ENCODE data around the gene XPNPEP3. TPM values are rescaled to one million over a fixed set of nuclear protein-coding genes. Genes with fewer than 3 reads are reported as not detected.
A peak's percentile ranks its signal among the peaks of the same experiment; 100 is the strongest.

The XPNPEP3 gene
- total RNA-seq, 1 donor: 15.6 TPM

DNA sequence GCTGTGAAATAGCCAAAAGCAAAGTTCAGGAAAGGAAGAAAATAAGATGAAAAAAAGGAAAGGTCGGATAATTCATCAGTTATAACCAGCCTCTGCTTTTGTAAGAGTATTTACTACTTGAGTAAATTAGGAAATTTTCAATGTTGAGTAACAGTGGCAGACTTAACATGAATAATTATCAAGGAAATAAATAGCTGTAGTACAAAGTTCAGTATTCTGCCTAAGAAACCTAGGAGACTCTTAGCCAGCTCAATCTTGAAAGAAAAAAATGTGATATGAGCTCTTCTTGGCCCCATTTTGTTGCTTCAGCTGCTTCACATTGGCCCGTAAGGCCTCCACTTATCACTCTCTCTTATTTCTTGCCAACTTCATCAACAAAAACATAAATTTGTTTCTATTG, 22.0 kb downstream of the XPNPEP3 start:
- H3K4me1 ChIP-seq (ENCODE audit: insufficient read depth, low read length): no peaks in the 10 kb centered on the region
- TF ChIP-seq, protein P1, sequence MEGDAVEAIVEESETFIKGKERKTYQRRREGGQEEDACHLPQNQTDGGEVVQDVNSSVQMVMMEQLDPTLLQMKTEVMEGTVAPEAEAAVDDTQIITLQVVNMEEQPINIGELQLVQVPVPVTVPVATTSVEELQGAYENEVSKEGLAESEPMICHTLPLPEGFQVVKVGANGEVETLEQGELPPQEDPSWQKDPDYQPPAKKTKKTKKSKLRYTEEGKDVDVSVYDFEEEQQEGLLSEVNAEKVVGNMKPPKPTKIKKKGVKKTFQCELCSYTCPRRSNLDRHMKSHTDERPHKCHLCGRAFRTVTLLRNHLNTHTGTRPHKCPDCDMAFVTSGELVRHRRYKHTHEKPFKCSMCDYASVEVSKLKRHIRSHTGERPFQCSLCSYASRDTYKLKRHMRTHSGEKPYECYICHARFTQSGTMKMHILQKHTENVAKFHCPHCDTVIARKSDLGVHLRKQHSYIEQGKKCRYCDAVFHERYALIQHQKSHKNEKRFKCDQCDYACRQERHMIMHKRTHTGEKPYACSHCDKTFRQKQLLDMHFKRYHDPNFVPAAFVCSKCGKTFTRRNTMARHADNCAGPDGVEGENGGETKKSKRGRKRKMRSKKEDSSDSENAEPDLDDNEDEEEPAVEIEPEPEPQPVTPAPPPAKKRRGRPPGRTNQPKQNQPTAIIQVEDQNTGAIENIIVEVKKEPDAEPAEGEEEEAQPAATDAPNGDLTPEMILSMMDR (IDR thresholded peaks at IDR 0.05; ENCODE audit: extremely low read depth, low read depth, low read length): no peak
- no peak overlapping the region for H3K4me3 ChIP-seq (ENCODE audit: insufficient read depth, low read length)
- no peaks in the 10 kb centered on the region for H3K27me3 ChIP-seq (ENCODE audit: insufficient read depth, low read length)
- no peak overlapping the region for H3K4me2 ChIP-seq (ENCODE audit: insufficient read depth, low read length)
- no peak overlapping the region for H3K27ac ChIP-seq (ENCODE audit: low read depth, low read length)
- no peak overlapping the region for H2AFZ ChIP-seq (ENCODE audit: low read length)
- H3K9me3 ChIP-seq (ENCODE audit: low read depth, low read length): no peaks in the 10 kb centered on the region
- no peaks in the 10 kb centered on the region for H3K79me2 ChIP-seq (ENCODE audit: insufficient read depth, low read length)
- DNase-seq (ENCODE audit: insufficient read length, low spot score, missing footprints): no peak
- peaks cover 34% of the 10 kb centered on the region for H3K36me3 ChIP-seq (ENCODE audit: insufficient read depth, low read length)
- no peaks in the 10 kb centered on the region for H4K20me1 ChIP-seq (ENCODE audit: insufficient read depth, low read length)

DNA sequence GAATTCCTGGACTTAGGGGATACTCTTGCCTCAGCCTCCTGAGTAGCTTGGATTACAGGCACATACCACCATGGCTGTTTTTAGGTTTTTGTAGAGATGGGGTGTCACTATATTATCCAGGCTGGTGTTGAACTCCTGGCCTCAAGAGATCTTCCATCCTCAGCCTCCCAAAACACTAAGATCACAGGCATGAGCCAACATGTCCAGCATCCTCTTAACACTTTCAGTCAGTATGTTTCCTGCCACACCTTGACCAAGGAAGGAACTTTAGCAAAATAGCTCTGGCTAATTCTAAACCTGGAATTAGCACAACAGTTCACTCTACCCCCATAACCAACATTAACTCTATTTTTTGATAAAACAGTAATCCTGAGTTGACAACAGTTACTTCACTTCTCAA, 32.2 kb downstream of the XPNPEP3 start:
- TF ChIP-seq, protein P1 (IDR thresholded peaks at IDR 0.05; ENCODE audit: extremely low read depth, low read depth, low read length): no peak
- Histone ChIP-seq H3K27me3 (ENCODE audit: insufficient read depth, low read length) (no peaks in the 10 kb centered on the region), H3K9me3 (ENCODE audit: low read depth, low read length) (no peaks in the 10 kb centered on the region), H3K4me1 (ENCODE audit: insufficient read depth, low read length) (no peaks in the 10 kb centered on the region), H3K27ac (ENCODE audit: low read depth, low read length) (no peak overlapping the region), H3K36me3 (ENCODE audit: insufficient read depth, low read length) (peaks cover 33% of the 10 kb centered on the region), H3K4me2 (ENCODE audit: insufficient read depth, low read length) (no peak overlapping the region), H3K79me2 (ENCODE audit: insufficient read depth, low read length) (no peaks in the 10 kb centered on the region), H3K4me3 (ENCODE audit: insufficient read depth, low read length) (no peak overlapping the region), H2AFZ (ENCODE audit: low read length) (no peak overlapping the region), H4K20me1 (ENCODE audit: insufficient read depth, low read length) (no peaks in the 10 kb centered on the region)
- DNase-seq (ENCODE audit: insufficient read length, low spot score, missing footprints): no peak

DNA sequence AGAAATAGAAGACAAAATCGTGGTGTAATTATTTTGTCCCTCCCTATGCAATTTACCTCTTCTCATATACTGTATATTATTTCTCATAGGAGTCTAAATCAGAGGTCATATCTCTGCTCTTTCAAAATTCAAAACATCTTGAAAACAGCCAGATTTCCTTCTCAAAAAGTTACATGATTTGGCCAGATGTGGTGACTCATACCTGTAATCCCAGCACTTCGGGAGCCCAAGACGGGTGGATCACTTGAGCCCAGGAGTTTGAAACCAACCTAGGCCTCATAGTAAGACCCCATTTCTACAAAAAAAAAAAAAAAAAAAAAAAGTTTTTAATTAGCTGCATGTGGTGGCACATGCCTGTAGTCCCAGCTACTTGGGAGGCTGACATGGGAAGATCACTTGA, 33.9 kb downstream of the XPNPEP3 start:
- Histone ChIP-seq H2AFZ (ENCODE audit: low read length) (no peak overlapping the region), H4K20me1 (ENCODE audit: insufficient read depth, low read length) (no peaks in the 10 kb centered on the region), H3K79me2 (ENCODE audit: insufficient read depth, low read length) (no peaks in the 10 kb centered on the region), H3K4me1 (ENCODE audit: insufficient read depth, low read length) (no peaks in the 10 kb centered on the region), H3K4me3 (ENCODE audit: insufficient read depth, low read length) (no peak overlapping the region), H3K27me3 (ENCODE audit: insufficient read depth, low read length) (no peaks in the 10 kb centered on the region), H3K27ac (ENCODE audit: low read depth, low read length) (no peak overlapping the region), H3K4me2 (ENCODE audit: insufficient read depth, low read length) (no peak overlapping the region), H3K9me3 (ENCODE audit: low read depth, low read length) (no peaks in the 10 kb centered on the region), H3K36me3 (ENCODE audit: insufficient read depth, low read length) (peaks cover 32% of the 10 kb centered on the region)
- TF ChIP-seq, protein P1 (IDR thresholded peaks at IDR 0.05; ENCODE audit: extremely low read depth, low read depth, low read length): no peak
- no peak for DNase-seq (ENCODE audit: insufficient read length, low spot score, missing footprints)

DNA sequence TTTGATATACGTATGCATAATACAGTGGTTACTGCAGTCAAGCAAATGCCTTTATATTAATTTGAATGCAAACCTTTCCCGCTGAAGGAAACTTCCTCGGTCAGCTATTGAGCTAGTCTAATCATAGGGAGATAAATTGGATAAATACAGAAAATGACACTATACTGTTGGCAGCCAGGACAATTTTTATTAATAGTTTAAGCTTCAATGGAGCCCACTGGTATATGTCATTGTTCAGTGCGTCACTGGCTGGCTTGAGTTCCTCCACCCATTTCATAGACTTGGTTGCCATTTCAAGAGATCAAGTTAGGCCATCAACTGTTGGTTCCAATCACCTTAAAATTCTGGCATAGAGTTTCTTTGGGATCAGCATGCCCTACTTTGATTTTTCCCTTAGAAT, 37.5 kb downstream of the XPNPEP3 start:
- H4K20me1 ChIP-seq (ENCODE audit: insufficient read depth, low read length): no peaks in the 10 kb centered on the region
- peak; percentile 18 for DNase-seq (ENCODE audit: insufficient read length, low spot score, missing footprints)
- H3K27ac ChIP-seq (ENCODE audit: low read depth, low read length): no peak overlapping the region
- no peak overlapping the region for H3K4me3 ChIP-seq (ENCODE audit: insufficient read depth, low read length)
- no peak overlapping the region for H3K4me2 ChIP-seq (ENCODE audit: insufficient read depth, low read length)
- no peak overlapping the region for H2AFZ ChIP-seq (ENCODE audit: low read length)
- H3K79me2 ChIP-seq (ENCODE audit: insufficient read depth, low read length): no peaks in the 10 kb centered on the region
- peaks cover 8% of the 10 kb centered on the region for H3K36me3 ChIP-seq (ENCODE audit: insufficient read depth, low read length)
- no peaks in the 10 kb centered on the region for H3K9me3 ChIP-seq (ENCODE audit: low read depth, low read length)
- TF ChIP-seq, protein P1 (IDR thresholded peaks at IDR 0.05; ENCODE audit: extremely low read depth, low read depth, low read length): no peak
- H3K27me3 ChIP-seq (ENCODE audit: insufficient read depth, low read length): no peaks in the 10 kb centered on the region
- no peaks in the 10 kb centered on the region for H3K4me1 ChIP-seq (ENCODE audit: insufficient read depth, low read length)

Data from osteoblast (primary cell).